ENCODE results near the gene CACNA1B.
"Not testable (repeated sequence)": the region's sequence is repeated elsewhere in the genome, so short reads cannot be mapped to it uniquely, and the experiment has no call there.

Gene CACNA1B

DNA sequence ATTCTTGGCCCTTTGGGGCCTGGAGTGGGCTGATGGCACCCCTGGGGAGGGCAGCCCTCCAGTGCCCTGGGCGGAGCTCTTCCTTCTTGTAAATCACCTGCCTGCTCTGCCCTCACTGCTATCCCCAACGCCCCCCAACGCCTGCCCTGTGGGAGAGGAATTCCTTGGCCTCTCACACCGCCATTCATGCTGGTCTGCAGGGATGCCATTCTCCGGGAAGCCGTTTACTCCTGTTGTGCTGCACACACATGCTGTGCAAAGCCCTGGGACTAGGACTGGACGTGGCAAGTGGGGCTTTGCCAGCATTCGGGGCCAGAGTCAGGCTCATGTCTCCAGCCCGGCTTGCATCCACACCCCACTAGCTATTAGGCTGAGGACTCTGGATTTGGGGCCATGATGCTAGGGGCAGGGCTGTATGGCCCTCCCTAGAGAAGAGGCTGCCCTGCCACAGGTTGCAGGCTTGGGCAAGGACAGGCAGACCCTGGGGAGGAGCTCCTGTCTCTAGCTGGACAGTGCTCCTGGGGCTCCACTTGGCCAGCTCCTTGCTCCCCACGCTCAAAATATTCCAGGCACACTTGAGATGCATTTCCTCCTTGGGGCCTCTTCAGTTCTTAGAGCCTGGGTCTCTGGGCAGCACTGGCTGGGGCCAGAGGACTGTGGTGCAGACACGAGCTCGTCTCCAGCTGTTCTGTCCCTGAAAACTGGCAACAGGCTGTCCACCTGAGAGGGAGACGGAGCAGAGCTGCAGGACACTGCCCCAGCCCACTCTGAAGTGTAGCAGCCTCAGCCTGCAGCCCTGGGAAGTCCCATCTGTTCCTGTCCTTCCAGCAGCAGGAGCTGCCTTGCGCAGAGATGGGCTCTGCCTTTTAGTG lies 226.9 kb downstream of the CACNA1B start:
- no peak for DNase-seq

- no peak for DNase-seq
Observed at GRCh38 chr9:138105123-138105415, 227.5 kb downstream of the CACNA1B start.

GRCh38 chr9:138105561-138106505 lies 228.3 kb downstream of the CACNA1B start:
- no peak for DNase-seq

DNA sequence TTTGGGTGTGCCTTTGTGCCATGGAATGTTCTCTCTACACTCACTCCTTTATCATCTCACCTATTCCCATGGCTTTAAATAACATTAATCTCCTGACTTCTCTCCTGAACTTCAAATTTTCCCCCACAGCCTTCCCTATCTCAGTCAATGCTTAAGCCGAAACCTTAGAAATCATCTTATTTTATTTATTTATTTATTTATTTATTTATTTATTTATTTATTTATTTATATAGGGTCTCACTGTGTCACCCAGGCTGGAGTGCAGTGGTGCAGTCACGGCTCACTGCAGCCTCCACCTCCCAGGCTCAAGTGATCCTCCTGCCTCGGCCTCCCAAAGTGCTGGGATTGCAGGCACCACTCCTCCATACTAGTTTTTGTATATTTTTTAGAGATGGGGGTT lies 229.5 kb downstream of the CACNA1B start:
- DNase-seq = not testable (repeated sequence)

GRCh38 chr9:138111607-138112006 lies 234.0 kb downstream of the CACNA1B start:
- DNase-seq = no peak

GRCh38 chr9:138112090-138112748 lies 234.6 kb downstream of the CACNA1B start:
- DNase-seq = no peak

DNA sequence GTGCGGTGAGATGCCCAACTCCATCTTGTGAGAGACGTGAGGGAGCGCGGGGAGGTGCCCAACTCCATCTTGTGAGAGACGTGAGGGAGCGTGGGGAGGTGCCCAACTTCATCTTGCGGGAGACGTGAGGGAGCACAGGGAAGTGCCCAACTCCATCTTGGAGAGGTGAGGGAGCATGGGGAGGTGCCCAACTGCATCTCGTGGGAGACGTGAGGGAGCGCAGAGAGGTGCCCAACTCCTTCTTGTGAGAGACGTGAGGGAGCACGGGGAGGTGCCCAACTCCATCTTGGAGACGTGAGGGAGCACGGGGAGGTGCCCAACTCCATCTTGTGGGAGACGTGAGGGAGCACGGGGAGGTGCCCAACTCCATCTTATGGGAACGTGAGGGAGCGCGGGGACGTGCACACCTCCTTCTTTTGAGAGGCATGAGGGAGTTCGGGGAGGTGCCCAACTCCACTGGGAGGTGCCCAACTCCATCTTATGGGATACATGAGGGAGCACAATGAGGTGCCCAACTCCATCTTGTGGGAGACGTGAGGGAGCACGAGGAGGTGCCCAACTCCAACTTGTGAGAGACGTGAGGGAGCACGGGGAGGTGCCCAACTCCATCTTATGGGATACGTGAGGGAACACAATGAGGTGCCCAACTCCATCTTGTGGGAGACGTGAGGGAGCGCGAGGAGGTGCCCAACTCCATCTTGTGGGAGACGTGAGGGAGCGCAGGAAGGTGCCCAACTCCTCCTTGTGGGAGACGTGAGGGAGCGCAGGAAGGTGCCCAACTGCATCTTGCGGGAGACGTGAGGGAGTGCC lies 235.4 kb downstream of the CACNA1B start:
- DNase-seq = no peak

- DNase-seq = not testable (repeated sequence)
Observed at GRCh38 chr9:138113701-138114325, 236.2 kb downstream of the CACNA1B start.

- no peak for DNase-seq
Observed at GRCh38 chr9:138114501-138115245, 237.1 kb downstream of the CACNA1B start.

- DNase-seq = no peak
Observed at GRCh38 chr9:138115506-138115905, 237.9 kb downstream of the CACNA1B start.

GRCh38 chr9:138116521-138116920 lies 238.9 kb downstream of the CACNA1B start:
- no peak for DNase-seq

DNA sequence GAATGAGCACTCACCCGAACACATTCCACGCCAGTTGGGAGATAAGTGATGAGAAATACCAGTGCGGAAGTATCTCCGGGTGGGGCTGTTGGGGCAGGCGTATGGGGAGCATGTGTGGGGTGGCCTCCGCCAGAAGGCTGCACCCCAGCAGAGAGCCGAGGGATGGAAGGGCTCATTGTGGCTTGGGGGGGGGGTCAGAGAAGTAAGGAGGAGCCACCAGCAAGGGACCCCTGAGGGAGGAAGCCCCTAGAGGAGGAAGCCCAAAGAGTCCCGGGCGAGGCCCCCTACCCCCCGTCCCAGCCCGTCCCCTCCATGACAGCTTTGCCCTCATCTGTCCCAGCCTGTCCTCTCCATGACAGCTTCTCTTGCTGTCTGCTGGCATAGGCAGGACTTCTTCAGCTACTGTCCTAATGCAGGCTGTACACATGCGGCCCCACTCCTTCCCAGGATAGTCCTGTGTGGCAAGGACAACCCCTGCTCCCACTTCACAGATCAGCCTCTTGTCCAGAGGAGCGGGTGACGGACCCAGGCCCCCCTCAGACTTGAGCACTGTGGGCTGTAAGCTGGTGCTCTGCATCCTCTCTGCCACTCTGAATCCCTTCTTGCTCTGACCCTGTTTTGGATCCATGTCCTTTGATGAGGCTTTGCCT lies 239.6 kb downstream of the CACNA1B start:
- DNase-seq = no peak

DNA sequence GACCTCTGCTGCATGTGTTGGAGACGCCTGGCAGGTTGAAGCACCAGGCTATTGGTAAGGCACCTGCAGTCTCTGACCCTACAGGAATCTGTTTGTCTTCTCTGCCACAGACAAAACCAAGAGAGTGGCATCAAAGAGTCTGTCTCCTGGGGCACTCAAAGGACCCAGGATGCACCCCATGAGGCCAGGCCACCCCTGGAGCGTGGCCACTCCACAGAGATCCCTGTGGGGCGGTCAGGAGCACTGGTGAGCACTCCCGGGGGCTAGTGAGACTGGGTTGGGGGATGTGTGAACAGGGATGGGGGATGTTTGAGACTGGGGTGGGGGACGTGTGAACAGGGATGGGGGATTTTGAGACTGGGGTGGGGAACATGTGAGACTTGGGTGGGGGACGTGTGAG lies 240.3 kb downstream of the CACNA1B start:
- DNase-seq = no peak

GRCh38 chr9:138118601-138119071 lies 241.1 kb downstream of the CACNA1B start:
- DNase-seq = no peak

- no peak for DNase-seq
Observed at GRCh38 chr9:138119202-138120027, 241.8 kb downstream of the CACNA1B start.

GRCh38 chr9:138120072-138120471 lies 242.5 kb downstream of the CACNA1B start:
- DNase-seq = no peak

DNA sequence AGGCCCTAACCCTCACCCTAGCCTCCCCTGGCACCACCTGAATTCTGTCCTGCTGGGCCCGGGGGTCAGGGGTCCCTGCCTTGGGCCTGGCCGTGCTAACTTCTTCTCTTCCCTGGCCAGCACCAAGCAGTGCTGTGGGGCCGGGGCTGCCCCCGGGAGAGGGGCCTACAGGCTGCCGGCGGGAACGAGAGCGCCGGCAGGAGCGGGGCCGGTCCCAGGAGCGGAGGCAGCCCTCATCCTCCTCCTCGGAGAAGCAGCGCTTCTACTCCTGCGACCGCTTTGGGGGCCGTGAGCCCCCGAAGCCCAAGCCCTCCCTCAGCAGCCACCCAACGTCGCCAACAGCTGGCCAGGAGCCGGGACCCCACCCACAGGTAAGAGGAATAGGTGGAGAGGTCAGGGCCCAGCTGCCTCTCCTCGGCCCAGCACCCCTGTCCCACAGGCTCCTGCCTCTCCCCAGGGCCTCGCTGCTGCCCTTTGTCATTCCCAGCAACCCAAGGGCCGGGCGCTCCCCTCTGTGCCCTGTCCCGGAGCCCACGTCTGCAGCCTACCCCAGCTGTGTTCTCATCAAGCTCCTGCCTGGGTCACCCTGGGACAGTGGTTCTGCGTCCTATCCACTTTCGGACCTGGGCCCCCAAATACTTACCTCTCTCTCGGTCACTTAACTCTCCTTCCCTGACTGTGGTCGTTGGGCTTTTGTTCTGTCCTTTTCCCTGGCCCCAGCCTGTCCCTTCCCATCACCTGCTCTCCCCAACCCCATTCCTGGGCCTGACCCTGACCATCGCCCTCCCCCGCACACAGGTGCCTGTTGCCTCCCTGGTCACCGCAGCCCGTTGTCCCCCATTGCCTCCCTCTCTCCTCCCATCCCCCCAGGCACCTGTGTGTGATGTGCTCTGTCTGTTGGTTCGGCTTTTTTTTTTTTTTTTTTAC lies 243.2 kb downstream of the CACNA1B start:
- DNase-seq = no peak

DNA sequence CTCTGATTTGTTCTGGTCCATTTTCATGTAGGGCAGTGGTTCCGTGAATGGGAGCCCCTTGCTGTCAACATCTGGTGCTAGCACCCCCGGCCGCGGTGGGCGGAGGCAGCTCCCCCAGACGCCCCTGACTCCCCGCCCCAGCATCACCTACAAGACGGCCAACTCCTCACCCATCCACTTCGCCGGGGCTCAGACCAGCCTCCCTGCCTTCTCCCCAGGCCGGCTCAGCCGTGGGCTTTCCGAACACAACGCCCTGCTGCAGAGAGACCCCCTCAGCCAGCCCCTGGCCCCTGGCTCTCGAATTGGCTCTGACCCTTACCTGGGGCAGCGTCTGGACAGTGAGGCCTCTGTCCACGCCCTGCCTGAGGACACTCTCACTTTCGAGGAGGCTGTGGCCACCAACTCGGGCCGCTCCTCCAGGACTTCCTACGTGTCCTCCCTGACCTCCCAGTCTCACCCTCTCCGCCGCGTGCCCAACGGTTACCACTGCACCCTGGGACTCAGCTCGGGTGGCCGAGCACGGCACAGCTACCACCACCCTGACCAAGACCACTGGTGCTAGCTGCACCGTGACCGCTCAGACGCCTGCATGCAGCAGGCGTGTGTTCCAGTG lies 244.0 kb downstream of the CACNA1B start:
- no peak for DNase-seq
